ENCODE measurements around the gene RHOG. TPM values are rescaled to one million over a fixed set of nuclear protein-coding genes. Genes with fewer than 3 reads are reported as not detected.
"Not testable (repeated sequence)": the region's sequence is repeated elsewhere in the genome, so short reads cannot be mapped to it uniquely, and the experiment has no call there.

The RHOG gene
- total and polyA plus RNA-seq, 3 donors from 2014 or later: 36.1 to 58.3 (median 37.1) TPM

- H3K27me3 ChIP-seq: no peaks in the 10 kb centered on the region
- no peaks in the 10 kb centered on the region for H3K9me3 ChIP-seq
- intact Hi-C loops (cut with DNase I; ENCODE audit: low total_unique reads): no loop called here
- TF ChIP-seq POLR2A (IDR thresholded peaks at IDR 0.05): no peak
- no peaks in the 10 kb centered on the region for H3K36me3 ChIP-seq (ENCODE audit: low read depth, missing control alignments)
- H3K4me3 ChIP-seq: no peak overlapping the region
- WGBS, 2 donors: 76 to 79% methylated on average over 10 of the region's 10 CpGs
- DNase-seq: no peak
- H3K27ac ChIP-seq: no peak overlapping the region
- peaks cover 5% of the 10 kb centered on the region for H3K4me1 ChIP-seq
These were observed 23.5 kb downstream of the RHOG start for GRCh38 chr11:3817181-3817800.

GRCh38 chr11:3816673-3817072 lies 24.1 kb downstream of the RHOG start:
- Histone ChIP-seq H3K36me3 (ENCODE audit: low read depth, missing control alignments) (no peaks in the 10 kb centered on the region), H3K27me3 (no peaks in the 10 kb centered on the region), H3K4me1 (peaks cover 5% of the 10 kb centered on the region), H3K4me3 (no peak overlapping the region), H3K27ac (no peak overlapping the region), H3K9me3 (no peaks in the 10 kb centered on the region)
- 83 to 100% methylated on average over 1 to 2 of the region's 2 CpGs for WGBS, 2 donors
- intact Hi-C loops (cut with DNase I; ENCODE audit: low total_unique reads): no loop called here
- TF ChIP-seq CTCF (IDR thresholded peaks at IDR 0.05) (no peak), POLR2A (IDR thresholded peaks at IDR 0.05) (no peak)
- no peak for DNase-seq

GRCh38 chr11:3815845-3816244 lies 24.9 kb downstream of the RHOG start:
- Histone ChIP-seq H3K4me3 (no peak overlapping the region), H3K27me3 (no peaks in the 10 kb centered on the region), H3K9me3 (no peaks in the 10 kb centered on the region), H3K27ac (no peak overlapping the region), H3K36me3 (ENCODE audit: low read depth, missing control alignments) (no peaks in the 10 kb centered on the region), H3K4me1 (peaks cover 5% of the 10 kb centered on the region)
- no peak for TF ChIP-seq POLR2A (IDR thresholded peaks at IDR 0.05)
- no peak for TF ChIP-seq CTCF (IDR thresholded peaks at IDR 0.05)
- DNase-seq: no peak
- intact Hi-C loops (cut with DNase I; ENCODE audit: low total_unique reads): no loop called here
- 43 to 44% methylated on average over 3 to 4 of the region's 4 CpGs for WGBS, 2 donors

- H3K36me3 ChIP-seq (ENCODE audit: low read depth, missing control alignments); intact Hi-C loops (cut with DNase I; ENCODE audit: low total_unique reads); H3K27me3 ChIP-seq; DNase-seq; H3K9me3 ChIP-seq; H3K4me3 ChIP-seq; H3K4me1 ChIP-seq; H3K27ac ChIP-seq: not testable (repeated sequence)
- WGBS, 2 donors: 93 to 94% methylated on average over 5 of the region's 5 CpGs
These were observed 25.9 kb downstream of the RHOG start for GRCh38 chr11:3814832-3815231.

- 89 to 97% methylated on average over 4 of the region's 4 CpGs for WGBS, 2 donors
- H3K4me1 ChIP-seq: peaks cover 7% of the 10 kb centered on the region
These were observed 29.8 kb downstream of the RHOG start for GRCh38 chr11:3810951-3811350.

More at GRCh38 chr11:3810951-3811350, 29.8 kb downstream of the RHOG start:
- H3K27ac ChIP-seq: no peak overlapping the region
- no peaks in the 10 kb centered on the region for H3K9me3 ChIP-seq
- intact Hi-C loops (cut with DNase I; ENCODE audit: low total_unique reads): no loop called here
- no peak for DNase-seq
- no peaks in the 10 kb centered on the region for H3K36me3 ChIP-seq (ENCODE audit: low read depth, missing control alignments)
- TF ChIP-seq POLR2A (IDR thresholded peaks at IDR 0.05) (no peak), CTCF (IDR thresholded peaks at IDR 0.05) (no peak)
- no peak overlapping the region for H3K4me3 ChIP-seq
- H3K27me3 ChIP-seq: no peaks in the 10 kb centered on the region

Measured in testis (tissue), 3 donors.